Umbilical cord (tissue), 2 donors: Measurements from ENCODE around the gene ZNF672. TPM values are rescaled to one million over a fixed set of nuclear protein-coding genes. Genes with fewer than 3 reads are reported as not detected.
"Not testable (repeated sequence)": the region's sequence is repeated elsewhere in the genome, so short reads cannot be mapped to it uniquely, and the experiment has no call there.

Experiments used
- DNase-seq: peaks from one replicate; pipeline ENCODE4 v3.0.0-alpha.2; 2015; ENCODE audit warnings: low spot score
- total RNA-seq: library from RNA; depleted of rRNA; stranded (reverse); fragments of >200 nt; gene quantifications from one replicate; pipeline ENCODE4 v1.2.3, GENCODE V29; 2014; ENCODE audit warnings: low replicate concordance; ENCODE audit not compliant: insufficient read depth

Gene ZNF672
- total RNA-seq, 1 donor from 2014 or later, result 14.0 TPM

- peak; percentile 79 for DNase-seq
Observed at GRCh38 chr1:248886237-248886895, 48.3 kb downstream of the ZNF672 start.

GRCh38 chr1:248889914-248890243 is 51.9 kb downstream of the ZNF672 start:
- not testable (repeated sequence) for DNase-seq

- no peak for DNase-seq
Observed at GRCh38 chr1:248890549-248891498, 52.8 kb downstream of the ZNF672 start.

GRCh38 chr1:248891758-248892157 is 53.7 kb downstream of the ZNF672 start:
- no peak for DNase-seq

GRCh38 chr1:248892590-248892989 is 54.6 kb downstream of the ZNF672 start:
- no peak for DNase-seq

GRCh38 chr1:248894837-248895236 is 56.8 kb downstream of the ZNF672 start:
- DNase-seq, result no peak

GRCh38 chr1:248897412-248898337 is 59.7 kb downstream of the ZNF672 start:
- DNase-seq, result no peak

Other genes starting within 250 kb of the ZNF672 start
- gene OR2T10, start 240.5 kb upstream of the ZNF672 start, total RNA-seq, result 0.72 TPM
- gene OR2T11, start 203.1 kb upstream of the ZNF672 start, total RNA-seq, result 0.48 TPM
- 7.2 TPM for gene OR2T35, start 192.9 kb upstream of the ZNF672 start, total RNA-seq
- gene OR2T27, start 182.7 kb upstream of the ZNF672 start, total RNA-seq, result 1.4 TPM
- gene OR14I1, start 135.5 kb upstream of the ZNF672 start, total RNA-seq, result not detected
- gene LYPD8, start 82.5 kb upstream of the ZNF672 start, total RNA-seq, result not detected
- 14.0 TPM for gene SH3BP5L, start 12.3 kb upstream of the ZNF672 start, total RNA-seq
- gene ZNF692, start 20.9 kb downstream of the ZNF672 start, total RNA-seq, result 40.0 TPM
- gene PGBD2, start 68.0 kb downstream of the ZNF672 start, total RNA-seq, result 7.0 TPM